Esophagus squamous epithelium (tissue), 5 donors: Measurements from ENCODE around the gene SIDT2. TPM values are rescaled to one million over a fixed set of nuclear protein-coding genes. Genes with fewer than 3 reads are reported as not detected.
A peak's percentile ranks its signal among the peaks of the same experiment; 100 is the strongest.

ENCODE experiments used
- DNase-seq: peaks from one replicate; lab custom pipeline; 2025; lab: John Stamatoyannopoulos, UW
- H3K27ac ChIP-seq, 4 donors: fragments of 200-600 bp; sonication (generic); one replicate each; pipeline ENCODE4 v1.5.1; 2016 to 2019; ENCODE audit warnings: mild to moderate bottlenecking in 1 of 4
- H3K27me3 ChIP-seq, 4 donors: fragments of 200-600 bp; sonication (generic); 1 replicate in 3 of 4; 2 replicates in 1 of 4; pipeline versions ENCODE4 v1.5.1 to v1.6.0; 2017 to 2021; ENCODE audit warnings: antibody characterized with exemption in 1 of 4
- H3K36me3 ChIP-seq, 3 donors: fragments of 200-600 bp; sonication (generic); one replicate each; pipeline ENCODE4 v1.5.1; 2016 to 2019
- H3K4me1 ChIP-seq, 3 donors: fragments of 200-600 bp; sonication (generic); one replicate each; pipeline ENCODE4 v1.5.1; 2017 to 2019
- H3K4me3 ChIP-seq, 4 donors: fragments of 200-600 bp; sonication (generic); 1 replicate in 3 of 4; 2 replicates in 1 of 4; pipeline ENCODE4 v1.5.1; 2016 to 2019; ENCODE audit warnings: mild to moderate bottlenecking in 2 of 4, moderate library complexity in 1 of 4
- H3K9me3 ChIP-seq, 3 donors: fragments of 200-600 bp; sonication (generic); one replicate each; pipeline ENCODE4 v1.5.1; 2016 to 2019
- CTCF ChIP-seq, 6 experiments: fragments of 450-650 bp in 4 of 6; fragments of 200-600 bp in 2 of 6; sonication (generic) in 2 of 6; IDR thresholded peaks; one replicate each; pipeline ENCODE4 v1.5.1; 2016 to 2019; ENCODE audit warnings: antibody characterized with exemption in 6 of 6, mild to moderate bottlenecking in 4 of 6, moderate library complexity in 4 of 6
- POLR2A ChIP-seq, 4 donors: fragments of 450-650 bp; IDR thresholded peaks; one replicate each; pipeline ENCODE4 v1.6.1; 2017; ENCODE audit warnings: antibody characterized with exemption in 4 of 4, mild to moderate bottlenecking in 4 of 4, moderate library complexity in 3 of 4
- WGBS, 2 donors: methylation state at CpG; one replicate each; pipeline ENCODE4 v1.1.5; 2018; 5-methylcytosine and 5-hydroxymethylcytosine counted together
- intact Hi-C: fragments of 100-400 bp; cut with DNase I; formaldehyde crosslinking; loops from one replicate; pipeline ENCODE4 v1.15.0; 2022
- total RNA-seq, 4 donors: library from RNA; depleted of rRNA; stranded (reverse); fragments of >200 nt; gene quantifications; one replicate each; pipeline ENCODE4 v1.1.0, GENCODE V29; 2016
- donor health status: DM: yes; HTN: yes; CAD: no.

Gene SIDT2
- total RNA-seq, 4 donors from 2014 or later, result 6.9 to 20.0 (median 9.4) TPM

GRCh38 chr11:117187007-117187406 is 8.5 kb downstream of the SIDT2 start:
- DNase-seq, result no peak
- WGBS, 2 donors, result 68 to 81% methylated on average over 4 of the region's 6 CpGs
- no peak for TF ChIP-seq CTCF (IDR thresholded peaks at IDR 0.05)
- TF ChIP-seq POLR2A (IDR thresholded peaks at IDR 0.05), result no peak
- Histone ChIP-seq H3K36me3 (peaks cover 16 to 96% (median 35%) of the 10 kb centered on the region in 3 donors), H3K27ac (peak overlapping the region in 1 of 4 donors; percentile 50), H3K4me3 (no peak overlapping the region), H3K27me3 (no peaks in the 10 kb centered on the region), H3K4me1 (peaks cover 0 to 23% (median 0%) of the 10 kb centered on the region in 3 donors), H3K9me3 (no peaks in the 10 kb centered on the region)
- intact Hi-C loops, result no loop called here

GRCh38 chr11:117187428-117187798 is 8.9 kb downstream of the SIDT2 start:
- H3K36me3 ChIP-seq, result peaks cover 20 to 96% (median 36%) of the 10 kb centered on the region in 3 donors
- no peak overlapping the region for H3K27ac ChIP-seq
- WGBS, 2 donors, result 91% methylated on average over 5 to 13 of the region's 13 CpGs
- H3K4me3 ChIP-seq, result no peak overlapping the region
- H3K4me1 ChIP-seq, result peaks cover 0 to 24% (median 0%) of the 10 kb centered on the region in 3 donors
- intact Hi-C loops, result no loop called here
- no peak for DNase-seq
- no peaks in the 10 kb centered on the region for H3K9me3 ChIP-seq
- TF ChIP-seq POLR2A (IDR thresholded peaks at IDR 0.05), result no peak
- H3K27me3 ChIP-seq, result no peaks in the 10 kb centered on the region

- Histone ChIP-seq H3K9me3 (no peaks in the 10 kb centered on the region), H3K4me1 (peaks cover 0 to 29% (median 0%) of the 10 kb centered on the region in 3 donors), H3K27ac (peak overlapping the region in 1 of 4 donors; percentile 17), H3K27me3 (no peaks in the 10 kb centered on the region), H3K36me3 (peaks cover 25 to 96% (median 33%) of the 10 kb centered on the region in 3 donors), H3K4me3 (no peak overlapping the region)
- intact Hi-C loops, result no loop called here
- TF ChIP-seq POLR2A (IDR thresholded peaks at IDR 0.05) (no peak), CTCF (IDR thresholded peaks at IDR 0.05) (no peak)
- no peak for DNase-seq
- 90 to 93% methylated on average over 5 to 14 of the region's 16 CpGs for WGBS, 2 donors
These were observed 9.4 kb downstream of the SIDT2 start for GRCh38 chr11:117187799-117188481.

- 87 to 94% methylated on average over 7 to 12 of the region's 20 CpGs for WGBS, 2 donors
- Histone ChIP-seq H3K9me3 (no peaks in the 10 kb centered on the region), H3K27ac (peak overlapping the region in 2 of 4 donors; percentile 17 to 24), H3K36me3 (peaks cover 29 to 96% (median 33%) of the 10 kb centered on the region in 3 donors), H3K27me3 (no peaks in the 10 kb centered on the region), H3K4me1 (peaks cover 0 to 29% (median 0%) of the 10 kb centered on the region in 3 donors), H3K4me3 (no peak overlapping the region)
- intact Hi-C loops, result no loop called here
- no peak for TF ChIP-seq POLR2A (IDR thresholded peaks at IDR 0.05)
- TF ChIP-seq CTCF (IDR thresholded peaks at IDR 0.05), result no peak
- no peak for DNase-seq
These were observed 10.1 kb downstream of the SIDT2 start for GRCh38 chr11:117188620-117189081.

GRCh38 chr11:117189191-117189940 is 10.8 kb downstream of the SIDT2 start:
- no peak for TF ChIP-seq CTCF (IDR thresholded peaks at IDR 0.05)
- no peak for TF ChIP-seq POLR2A (IDR thresholded peaks at IDR 0.05)
- intact Hi-C loops, result no loop called here
- Histone ChIP-seq H3K4me3 (no peak overlapping the region), H3K27me3 (no peaks in the 10 kb centered on the region), H3K27ac (peak overlapping the region in 2 of 4 donors; percentile 17 to 29), H3K4me1 (peaks cover 0 to 24% (median 0%) of the 10 kb centered on the region in 3 donors), H3K9me3 (no peaks in the 10 kb centered on the region), H3K36me3 (peaks cover 29 to 96% (median 33%) of the 10 kb centered on the region in 3 donors)
- WGBS, 2 donors, result 73 to 92% methylated on average over 7 to 11 of the region's 22 CpGs
- peak; percentile 19 for DNase-seq
